GM20431 (cell line): Measurements from ENCODE around the gene FREY1.

Experiments used
- in situ Hi-C: fragments of 300-500 bp; cut with MseI, MboI; formaldehyde crosslinking; loops from one replicate; pipeline ENCODE4 v1.15.0; 2020; ENCODE audit warnings: low sequenced_read_pairs; ENCODE audit not compliant: unreplicated experiment

The FREY1 gene

GRCh38 chr11:45899086-45899447 is 8.0 kb downstream of the FREY1 start:
- in situ Hi-C loops, result no loop called here

GRCh38 chr11:45897556-45897955 is 9.5 kb downstream of the FREY1 start:
- in situ Hi-C loops, result no loop called here

GRCh38 chr11:45896422-45896984 is 10.6 kb downstream of the FREY1 start:
- in situ Hi-C loops, result no loop called here

GRCh38 chr11:45895553-45896259 is 11.4 kb downstream of the FREY1 start:
- in situ Hi-C loops, result no loop called here

GRCh38 chr11:45894555-45895247 is 12.4 kb downstream of the FREY1 start:
- in situ Hi-C loops, result no loop called here

- in situ Hi-C loops, result no loop called here
These were observed 14.2 kb downstream of the FREY1 start for GRCh38 chr11:45892856-45893255.

- in situ Hi-C loops, result no loop called here
These were observed 16.1 kb downstream of the FREY1 start for GRCh38 chr11:45890886-45891550.

- in situ Hi-C loops, result no loop called here
These were observed 17.1 kb downstream of the FREY1 start for GRCh38 chr11:45889966-45890365.

GRCh38 chr11:45889555-45889954 is 17.5 kb downstream of the FREY1 start:
- in situ Hi-C loops, result no loop called here

GRCh38 chr11:45887587-45887986 is 19.5 kb downstream of the FREY1 start:
- in situ Hi-C loops, result no loop called here

- in situ Hi-C loops, result no loop called here
These were observed 20.1 kb downstream of the FREY1 start for GRCh38 chr11:45886816-45887520.

- in situ Hi-C loops, result no loop called here
These were observed 20.9 kb downstream of the FREY1 start for GRCh38 chr11:45885921-45886721.

- in situ Hi-C loops, result no loop called here
These were observed 21.7 kb downstream of the FREY1 start, which contains the start of gene MAPK8IP1 for GRCh38 chr11:45885274-45885920. TSS of gene MAPK8IP1 (plus strand) at chr11:45885651. CDS start at chr11:45885821, 170 bp downstream.

- in situ Hi-C loops, result no loop called here
These were observed 22.4 kb downstream of the FREY1 start for GRCh38 chr11:45884596-45885185.

- in situ Hi-C loops, result no loop called here
These were observed 25.2 kb downstream of the FREY1 start for GRCh38 chr11:45881708-45882368.

GRCh38 chr11:45880772-45881570 is 26.1 kb downstream of the FREY1 start:
- in situ Hi-C loops, result no loop called here
